T-helper 17 cell (primary cell): ENCODE data around the gene BMP8B. TPM values are rescaled to one million over a fixed set of nuclear protein-coding genes. Genes with fewer than 3 reads are reported as not detected.
"Not testable (repeated sequence)": the region's sequence is repeated elsewhere in the genome, so short reads cannot be mapped to it uniquely, and the experiment has no call there.

Experiments
- ATAC-seq: fragments of 150-1000 bp; cut with Tn5 transposase; 2 replicates; pipeline ENCODE4 v1.10.0; 2021; ENCODE audit warnings: mild to moderate bottlenecking, moderate library complexity
- DNase-seq, 3 donors: peaks; one replicate each; pipeline versions ENCODE4 v3.0.0 to v3.0.0-alpha.2; 2020 to 2021
- H3K9me3 ChIP-seq: one replicate; pipeline ENCODE4 v1.7.0; 2013; ENCODE audit warnings: low read length, mild to moderate bottlenecking; ENCODE audit not compliant: control insufficient read depth, poor library complexity, severe bottlenecking
- H3K27ac Mint-ChIP-seq: one replicate; pipeline ENCODE4 v1.8.0; 2022; ENCODE audit warnings: mild to moderate bottlenecking, moderate library complexity, mixed read lengths
- H3K27me3 Mint-ChIP-seq: one replicate; pipeline ENCODE4 v1.8.0; 2022; ENCODE audit warnings: mixed read lengths
- H3K36me3 Mint-ChIP-seq: one replicate; pipeline ENCODE4 v1.8.0; 2022; ENCODE audit warnings: low read depth, mixed read lengths
- H3K4me1 Mint-ChIP-seq: one replicate; pipeline ENCODE4 v1.8.0; 2022; ENCODE audit warnings: mild to moderate bottlenecking, mixed read lengths
- H3K4me3 Mint-ChIP-seq: one replicate; pipeline ENCODE4 v1.8.0; 2022; ENCODE audit warnings: mild to moderate bottlenecking, moderate library complexity, mixed read lengths
- total RNA-seq, 4 donors: library from RNA in 2 of 4; stranded (reverse) in 2 of 4; gene quantifications; one replicate each; pipeline ENCODE4 v1.2.3 and lab custom pipeline; 2022 to 2026

BMP8B gene
- total RNA-seq: 1 to 10 TPM in 1 of 2 donors, not detected in 1; 1.3 TPM
- 2.5 to 3.5 reads per million in 2 donors for total RNA-seq (lab: John Stamatoyannopoulos, UW)

- peaks cover 35% of the 10 kb centered on the region for H3K27me3 Mint-ChIP-seq
- no peaks in the 10 kb centered on the region for H3K9me3 ChIP-seq
- peak within 1 kb of the TSS; percentile 85 for H3K4me3 Mint-ChIP-seq
- peak in 2 of 3 donors; percentile 28 to 41 for DNase-seq
- H3K27ac Mint-ChIP-seq: no peak within 1 kb of the TSS
- H3K36me3 Mint-ChIP-seq: peaks cover 4% of the 10 kb centered on the region
- ATAC-seq: peak; percentile 63
- peaks cover 9% of the 10 kb centered on the region for H3K4me1 Mint-ChIP-seq
These were observed at the start of gene BMP8B for GRCh38 chr1:39788758-39789570. Gene BMP8B (minus strand): TSS chr1:39788865. CDS start chr1:39788485, 380 bp downstream.

- H3K9me3 ChIP-seq: no peaks in the 10 kb centered on the region
- Mint-ChIP-seq H3K36me3 (no peaks in the 10 kb centered on the region), H3K4me3 (no peak overlapping the region), H3K27me3 (no peaks in the 10 kb centered on the region), H3K27ac (no peak overlapping the region), H3K4me1 (peaks cover 6% of the 10 kb centered on the region)
- no peak for DNase-seq
- ATAC-seq: no peak
These were observed 48.0 kb upstream of the BMP8B start for GRCh38 chr1:39836595-39837110.

- no peak for DNase-seq
- H3K27me3 Mint-ChIP-seq: no peaks in the 10 kb centered on the region
- H3K4me1 Mint-ChIP-seq: peaks cover 3% of the 10 kb centered on the region
- H3K27ac Mint-ChIP-seq: no peak overlapping the region
- no peak overlapping the region for H3K4me3 Mint-ChIP-seq
- H3K36me3 Mint-ChIP-seq: no peaks in the 10 kb centered on the region
- no peaks in the 10 kb centered on the region for H3K9me3 ChIP-seq
- no peak for ATAC-seq
These were observed 47.4 kb upstream of the BMP8B start for GRCh38 chr1:39835935-39836594.

- ATAC-seq (no peak), DNase-seq (no peak)
- H3K27me3 Mint-ChIP-seq: peaks cover 8% of the 10 kb centered on the region
- H3K27ac Mint-ChIP-seq: no peak overlapping the region
- peaks cover 7% of the 10 kb centered on the region for H3K4me1 Mint-ChIP-seq
- no peak overlapping the region for H3K4me3 Mint-ChIP-seq
- H3K36me3 Mint-ChIP-seq: peaks cover 4% of the 10 kb centered on the region
- no peaks in the 10 kb centered on the region for H3K9me3 ChIP-seq
These were observed 46.4 kb upstream of the BMP8B start for GRCh38 chr1:39835110-39835509.

- H3K27me3 Mint-ChIP-seq: peaks cover 21% of the 10 kb centered on the region
- H3K4me1 Mint-ChIP-seq: peaks cover 16% of the 10 kb centered on the region
- H3K9me3 ChIP-seq: no peaks in the 10 kb centered on the region
- no peak for DNase-seq
- no peak overlapping the region for H3K4me3 Mint-ChIP-seq
- no peak for ATAC-seq
- H3K27ac Mint-ChIP-seq: no peak overlapping the region
- peaks cover 7% of the 10 kb centered on the region for H3K36me3 Mint-ChIP-seq
These were observed 45.1 kb upstream of the BMP8B start for GRCh38 chr1:39833621-39834385.

- H3K4me3 Mint-ChIP-seq: no peak overlapping the region
- no peak for ATAC-seq
These were observed 44.5 kb upstream of the BMP8B start for GRCh38 chr1:39833121-39833520.

GRCh38 chr1:39832294-39832693 is 43.6 kb upstream of the BMP8B start:
- no peaks in the 10 kb centered on the region for H3K9me3 ChIP-seq
- Mint-ChIP-seq H3K27me3 (peaks cover 26% of the 10 kb centered on the region), H3K27ac (no peak overlapping the region), H3K36me3 (peaks cover 7% of the 10 kb centered on the region), H3K4me1 (peaks cover 14% of the 10 kb centered on the region), H3K4me3 (no peak overlapping the region)
- DNase-seq: no peak
- no peak for ATAC-seq

More at GRCh38 chr1:39833121-39833520, 44.5 kb upstream of the BMP8B start:
- Mint-ChIP-seq H3K27ac (no peak overlapping the region), H3K4me1 (peaks cover 16% of the 10 kb centered on the region), H3K36me3 (peaks cover 7% of the 10 kb centered on the region), H3K27me3 (peaks cover 26% of the 10 kb centered on the region)
- H3K9me3 ChIP-seq: no peaks in the 10 kb centered on the region
- no peak for DNase-seq

GRCh38 chr1:39829791-39830533 is 41.3 kb upstream of the BMP8B start:
- Mint-ChIP-seq H3K36me3 (peaks cover 7% of the 10 kb centered on the region), H3K4me1 (peaks cover 13% of the 10 kb centered on the region), H3K4me3 (no peak overlapping the region), H3K27ac (peak overlapping the region; percentile 41), H3K27me3 (peaks cover 26% of the 10 kb centered on the region)
- H3K9me3 ChIP-seq: no peaks in the 10 kb centered on the region
- no peak for DNase-seq
- no peak for ATAC-seq

GRCh38 chr1:39828734-39829133 is 40.1 kb upstream of the BMP8B start:
- H3K4me1 Mint-ChIP-seq: peaks cover 13% of the 10 kb centered on the region
- H3K4me3 Mint-ChIP-seq: no peak overlapping the region
- no peak overlapping the region for H3K27ac Mint-ChIP-seq
- ATAC-seq: no peak
- DNase-seq: no peak
- H3K9me3 ChIP-seq: no peaks in the 10 kb centered on the region
- peaks cover 7% of the 10 kb centered on the region for H3K36me3 Mint-ChIP-seq
- peaks cover 26% of the 10 kb centered on the region for H3K27me3 Mint-ChIP-seq

GRCh38 chr1:39828255-39828654 is 39.6 kb upstream of the BMP8B start:
- not testable (repeated sequence) for ATAC-seq, H3K4me3 Mint-ChIP-seq, H3K9me3 ChIP-seq, H3K36me3 Mint-ChIP-seq, DNase-seq, H3K27ac Mint-ChIP-seq
- H3K4me1 Mint-ChIP-seq: peaks cover 13% of the 10 kb centered on the region
- peaks cover 26% of the 10 kb centered on the region for H3K27me3 Mint-ChIP-seq

- Mint-ChIP-seq H3K27me3 (peaks cover 29% of the 10 kb centered on the region), H3K36me3 (peaks cover 9% of the 10 kb centered on the region), H3K4me1 (peaks cover 13% of the 10 kb centered on the region), H3K4me3 (no peak overlapping the region), H3K27ac (no peak overlapping the region)
- ATAC-seq (no peak), DNase-seq (no peak)
- no peaks in the 10 kb centered on the region for H3K9me3 ChIP-seq
These were observed 38.5 kb upstream of the BMP8B start for GRCh38 chr1:39827201-39827600.

GRCh38 chr1:39826583-39826982 is 37.9 kb upstream of the BMP8B start:
- H3K27me3 Mint-ChIP-seq: peaks cover 31% of the 10 kb centered on the region
- H3K4me1 Mint-ChIP-seq: peaks cover 13% of the 10 kb centered on the region
- no peaks in the 10 kb centered on the region for H3K9me3 ChIP-seq
- H3K36me3 Mint-ChIP-seq: peaks cover 9% of the 10 kb centered on the region
- no peak overlapping the region for H3K4me3 Mint-ChIP-seq
- no peak for ATAC-seq
- no peak for DNase-seq
- H3K27ac Mint-ChIP-seq: no peak overlapping the region
